Measurements from ENCODE around the gene FNDC10.
"Not testable (repeated sequence)": the region's sequence is repeated elsewhere in the genome, so short reads cannot be mapped to it uniquely, and the experiment has no call there.

The FNDC10 gene

GRCh38 chr1:1562556-1563195 lies 37.3 kb downstream of the FNDC10 start:
- H3K27me3 Mint-ChIP-seq (ENCODE audit: low read depth) = no peaks in the 10 kb centered on the region
- H3K9me3 Mint-ChIP-seq = no peaks in the 10 kb centered on the region
- H3K4me3 Mint-ChIP-seq = no peak overlapping the region
- H3K27ac Mint-ChIP-seq = no peak overlapping the region
- peaks cover 54% of the 10 kb centered on the region for H3K36me3 Mint-ChIP-seq (ENCODE audit: low read depth)
- H3K4me1 Mint-ChIP-seq = peaks cover 19% of the 10 kb centered on the region
- TF ChIP-seq CTCF (IDR thresholded peaks at IDR 0.05; ENCODE audit: unreplicated experiment in 3 of 3) = no peak

GRCh38 chr1:1561801-1562470 lies 38.0 kb downstream of the FNDC10 start:
- H3K9me3 Mint-ChIP-seq = no peaks in the 10 kb centered on the region
- H3K4me1 Mint-ChIP-seq = peaks cover 14% of the 10 kb centered on the region
- H3K27me3 Mint-ChIP-seq (ENCODE audit: low read depth) = no peaks in the 10 kb centered on the region
- H3K27ac Mint-ChIP-seq = no peak overlapping the region
- no peak overlapping the region for H3K4me3 Mint-ChIP-seq
- H3K36me3 Mint-ChIP-seq (ENCODE audit: low read depth) = peaks cover 49% of the 10 kb centered on the region
- no peak for TF ChIP-seq CTCF (IDR thresholded peaks at IDR 0.05; ENCODE audit: unreplicated experiment in 3 of 3)

GRCh38 chr1:1560178-1560577 lies 39.8 kb downstream of the FNDC10 start:
- Mint-ChIP-seq H3K27ac (no peak overlapping the region), H3K4me1 (peaks cover 13% of the 10 kb centered on the region), H3K9me3 (no peaks in the 10 kb centered on the region), H3K27me3 (ENCODE audit: low read depth) (no peaks in the 10 kb centered on the region), H3K36me3 (ENCODE audit: low read depth) (peaks cover 39% of the 10 kb centered on the region), H3K4me3 (no peak overlapping the region)
- no peak for TF ChIP-seq CTCF (IDR thresholded peaks at IDR 0.05; ENCODE audit: unreplicated experiment in 3 of 3)

- Mint-ChIP-seq H3K4me3 (no peak overlapping the region), H3K27me3 (ENCODE audit: low read depth) (no peaks in the 10 kb centered on the region), H3K27ac (no peak overlapping the region), H3K4me1 (peaks cover 4% of the 10 kb centered on the region), H3K9me3 (no peaks in the 10 kb centered on the region), H3K36me3 (ENCODE audit: low read depth) (peaks cover 28% of the 10 kb centered on the region)
- TF ChIP-seq CTCF (IDR thresholded peaks at IDR 0.05; ENCODE audit: unreplicated experiment in 3 of 3) = no peak
Measured at GRCh38 chr1:1559066-1559465, 40.9 kb downstream of the FNDC10 start.

GRCh38 chr1:1558591-1558990 lies 41.3 kb downstream of the FNDC10 start:
- Mint-ChIP-seq H3K27me3 (ENCODE audit: low read depth) (no peaks in the 10 kb centered on the region), H3K4me1 (peaks cover 4% of the 10 kb centered on the region), H3K36me3 (ENCODE audit: low read depth) (peaks cover 24% of the 10 kb centered on the region), H3K4me3 (no peak overlapping the region), H3K9me3 (no peaks in the 10 kb centered on the region), H3K27ac (no peak overlapping the region)
- no peak for TF ChIP-seq CTCF (IDR thresholded peaks at IDR 0.05; ENCODE audit: unreplicated experiment in 3 of 3)

- not testable (repeated sequence) for H3K9me3 Mint-ChIP-seq; H3K27ac Mint-ChIP-seq; H3K27me3 Mint-ChIP-seq (ENCODE audit: low read depth); H3K4me1 Mint-ChIP-seq; H3K4me3 Mint-ChIP-seq
- H3K36me3 Mint-ChIP-seq (ENCODE audit: low read depth) = peaks cover 22% of the 10 kb centered on the region
Measured at GRCh38 chr1:1557688-1558087, 42.2 kb downstream of the FNDC10 start.

- not testable (repeated sequence) for H3K27me3 Mint-ChIP-seq (ENCODE audit: low read depth); H3K27ac Mint-ChIP-seq; H3K4me3 Mint-ChIP-seq; H3K9me3 Mint-ChIP-seq; H3K4me1 Mint-ChIP-seq
- peaks cover 17% of the 10 kb centered on the region for H3K36me3 Mint-ChIP-seq (ENCODE audit: low read depth)
Measured at GRCh38 chr1:1556961-1557360, 43.0 kb downstream of the FNDC10 start.

All from nephron (organoid).